Coronary artery (tissue), 2 donors: ENCODE results near the gene DDX24.

Source experiments
- DNase-seq: peaks from one replicate; pipeline ENCODE4 v3.0.0-alpha.2; 2017; ENCODE audit warnings: low spot score
- H3K27ac ChIP-seq, 2 donors: fragments of 200-600 bp; sonication (generic); one replicate each; pipeline ENCODE4 v1.5.1; 2016 to 2019
- H3K4me3 ChIP-seq: fragments of 200-600 bp; sonication (generic); 2 replicates; pipeline ENCODE4 v1.5.1; 2016; ENCODE audit warnings: mild to moderate bottlenecking, moderate library complexity
- CTCF ChIP-seq: fragments of 200-600 bp; sonication (generic); IDR thresholded peaks from one replicate; pipeline ENCODE4 v1.5.1; 2019; ENCODE audit warnings: antibody characterized with exemption

Gene DDX24

GRCh38 chr14:94080621-94081385, at the start of gene DDX24, which contains the start of gene IFI27L1:
Gene DDX24, minus strand, starts transcription at chr14:94081202. Its CDS starts 1,460 bp downstream, at chr14:94079742.
Gene IFI27L1, plus strand, starts transcription at chr14:94081310. Its CDS starts 15,628 bp downstream, at chr14:94096938.
- no peak for TF ChIP-seq CTCF
- H3K27ac ChIP-seq, result peak within 1 kb of the TSS; percentile 92 to 98

GRCh38 chr14:94129758-94130414, 48.9 kb upstream of the DDX24 start:
- Histone ChIP-seq H3K27ac (peak overlapping the region; percentile 80 to 87), H3K4me3 (peak overlapping the region; percentile 77)
- TF ChIP-seq CTCF, result no peak
- peak; percentile 69 for DNase-seq

More at GRCh38 chr14:94080621-94081385, at the start of gene DDX24, which contains the start of gene IFI27L1:
- peak within 1 kb of the TSS; percentile 87 for H3K4me3 ChIP-seq
- DNase-seq, result peak; percentile 95

- Histone ChIP-seq H3K27ac (peak within 1 kb of the TSS; percentile 80 to 87), H3K4me3 (peak within 1 kb of the TSS; percentile 77)
- DNase-seq, result peak; percentile 85
Observed at GRCh38 chr14:94129111-94129757, 48.2 kb upstream of the DDX24 start, which contains the start of gene IFI27L2. Gene IFI27L2, minus strand, starts transcription at chr14:94129604. Its CDS starts 40 bp downstream, at chr14:94129564.

GRCh38 chr14:94128216-94128839, 47.3 kb upstream of the DDX24 start:
- DNase-seq, result no peak
- Histone ChIP-seq H3K27ac (peak overlapping the region in 1 of 2 donors; percentile 87), H3K4me3 (peak overlapping the region; percentile 77)
- TF ChIP-seq CTCF, result no peak

More at GRCh38 chr14:94129111-94129757, 48.2 kb upstream of the DDX24 start, which contains the start of gene IFI27L2:
- TF ChIP-seq CTCF, result no peak

- DNase-seq, result no peak
- TF ChIP-seq CTCF, result no peak
- no peak overlapping the region for H3K4me3 ChIP-seq
Observed at GRCh38 chr14:94127330-94127729, 46.3 kb upstream of the DDX24 start.

GRCh38 chr14:94126800-94127199, 45.8 kb upstream of the DDX24 start:
- no peak overlapping the region for H3K4me3 ChIP-seq
- DNase-seq, result no peak
- no peak overlapping the region for H3K27ac ChIP-seq
- no peak for TF ChIP-seq CTCF

More at GRCh38 chr14:94127330-94127729, 46.3 kb upstream of the DDX24 start:
- no peak overlapping the region for H3K27ac ChIP-seq
